Immature natural killer cell (primary cell): ENCODE data around the gene PITX2. TPM values are rescaled to one million over a fixed set of nuclear protein-coding genes. Genes with fewer than 3 reads are reported as not detected.
A peak's percentile ranks its signal among the peaks of the same experiment; 100 is the strongest.

Experiments used
- DNase-seq, 3 donors: peaks; one replicate each; pipeline ENCODE4 v3.0.0; 2022; ENCODE audit warnings: mixed read lengths in 1 of 3
- H3K27ac Mint-ChIP-seq, 6 donors: one replicate each; pipeline ENCODE4 v1.8.0; 2020; ENCODE audit warnings: mixed read lengths in 6 of 6, mild to moderate bottlenecking in 5 of 6, inconsistent platforms in 4 of 6, moderate library complexity in 3 of 6
- H3K27me3 Mint-ChIP-seq, 3 donors: one replicate each; pipeline ENCODE4 v1.8.0; 2020 to 2021; ENCODE audit warnings: low read depth in 3 of 3, mild to moderate bottlenecking in 3 of 3, mixed read lengths in 3 of 3, moderate library complexity in 3 of 3, inconsistent platforms in 1 of 3
- H3K36me3 Mint-ChIP-seq, 3 donors: one replicate each; pipeline ENCODE4 v1.8.0; 2020; ENCODE audit warnings: mixed read lengths in 3 of 3, inconsistent platforms in 2 of 3, mild to moderate bottlenecking in 2 of 3
- H3K4me1 Mint-ChIP-seq, 2 donors: one replicate each; pipeline ENCODE4 v1.8.0; 2020; ENCODE audit warnings: inconsistent platforms in 2 of 2, mild to moderate bottlenecking in 2 of 2, mixed read lengths in 2 of 2, moderate library complexity in 1 of 2
- H3K4me3 Mint-ChIP-seq, 5 donors: one replicate each; pipeline ENCODE4 v1.8.0; 2020; ENCODE audit warnings: mild to moderate bottlenecking in 5 of 5, mixed read lengths in 5 of 5, inconsistent platforms in 3 of 5, moderate library complexity in 3 of 5
- H3K9me3 Mint-ChIP-seq, 6 donors: one replicate each; pipeline ENCODE4 v1.8.0; 2020; ENCODE audit warnings: mild to moderate bottlenecking in 6 of 6, mixed read lengths in 6 of 6, inconsistent platforms in 4 of 6, moderate library complexity in 3 of 6
- polyA plus RNA-seq, 3 donors: library from polyadenylated mRNA; unstranded; fragments of 300-500 nt; fragmentation: Illumina TruSeq; gene quantifications; one replicate each; pipeline ENCODE4 v1.2.3, GENCODE V29; 2021

PITX2 gene
- polyA plus RNA-seq, 3 donors from 2014 or later, result not detected

GRCh38 chr4:110632506-110633357, 9.9 kb upstream of the PITX2 start:
- peaks cover 0 to 10% (median 6%) of the 10 kb centered on the region in 3 donors for H3K36me3 Mint-ChIP-seq
- no peak for DNase-seq
- H3K4me3 Mint-ChIP-seq, result peak overlapping the region in 1 of 5 donors; percentile 27
- H3K27ac Mint-ChIP-seq, result no peak overlapping the region
- peaks cover 0 to 1% of the 10 kb centered on the region in 2 donors for H3K4me1 Mint-ChIP-seq
- peaks cover 38 to 56% (median 49%) of the 10 kb centered on the region in 3 donors for H3K27me3 Mint-ChIP-seq
- H3K9me3 Mint-ChIP-seq, result peaks cover 9 to 54% (median 18%) of the 10 kb centered on the region in 6 donors

GRCh38 chr4:110631584-110632505, 9.0 kb upstream of the PITX2 start:
- H3K27ac Mint-ChIP-seq, result no peak overlapping the region
- H3K27me3 Mint-ChIP-seq, result peaks cover 36 to 59% (median 50%) of the 10 kb centered on the region in 3 donors
- peaks cover 0 to 10% (median 6%) of the 10 kb centered on the region in 3 donors for H3K36me3 Mint-ChIP-seq
- H3K9me3 Mint-ChIP-seq, result peaks cover 6 to 58% (median 17%) of the 10 kb centered on the region in 6 donors
- DNase-seq, result no peak
- H3K4me3 Mint-ChIP-seq, result peak overlapping the region in 1 of 5 donors; percentile 69
- peaks cover 0 to 1% of the 10 kb centered on the region in 2 donors for H3K4me1 Mint-ChIP-seq

GRCh38 chr4:110630688-110631402, 8.0 kb upstream of the PITX2 start:
- Mint-ChIP-seq H3K36me3 (peaks cover 0 to 10% (median 6%) of the 10 kb centered on the region in 3 donors), H3K9me3 (peaks cover 9 to 66% (median 18%) of the 10 kb centered on the region in 6 donors), H3K4me1 (peaks cover 0 to 1% of the 10 kb centered on the region in 2 donors), H3K27ac (no peak overlapping the region), H3K4me3 (peak overlapping the region in 2 of 5 donors; percentile 9 to 44), H3K27me3 (peaks cover 32 to 57% (median 50%) of the 10 kb centered on the region in 3 donors)
- DNase-seq, result no peak

GRCh38 chr4:110629780-110630687, 7.2 kb upstream of the PITX2 start:
- no peak overlapping the region for H3K4me3 Mint-ChIP-seq
- H3K9me3 Mint-ChIP-seq, result peaks cover 8 to 70% (median 16%) of the 10 kb centered on the region in 6 donors
- H3K4me1 Mint-ChIP-seq, result peaks cover 0 to 1% of the 10 kb centered on the region in 2 donors
- peaks cover 0 to 8% (median 6%) of the 10 kb centered on the region in 3 donors for H3K36me3 Mint-ChIP-seq
- DNase-seq, result no peak
- peaks cover 39 to 60% (median 56%) of the 10 kb centered on the region in 3 donors for H3K27me3 Mint-ChIP-seq
- H3K27ac Mint-ChIP-seq, result no peak overlapping the region

GRCh38 chr4:110629214-110629754, 6.4 kb upstream of the PITX2 start:
- H3K27me3 Mint-ChIP-seq, result peaks cover 39 to 62% (median 59%) of the 10 kb centered on the region in 3 donors
- H3K4me1 Mint-ChIP-seq, result peaks cover 0 to 1% of the 10 kb centered on the region in 2 donors
- peaks cover under 1 to 70% (median 16%) of the 10 kb centered on the region in 6 donors for H3K9me3 Mint-ChIP-seq
- no peak overlapping the region for H3K27ac Mint-ChIP-seq
- DNase-seq, result no peak
- peaks cover 0 to under 1% (median 0%) of the 10 kb centered on the region in 3 donors for H3K36me3 Mint-ChIP-seq
- peak overlapping the region in 1 of 5 donors; percentile 28 for H3K4me3 Mint-ChIP-seq

GRCh38 chr4:110628663-110629213, 5.9 kb upstream of the PITX2 start:
- H3K36me3 Mint-ChIP-seq, result no peaks in the 10 kb centered on the region
- H3K4me1 Mint-ChIP-seq, result peaks cover 1 to 3% of the 10 kb centered on the region in 2 donors
- peaks cover 43 to 62% (median 61%) of the 10 kb centered on the region in 3 donors for H3K27me3 Mint-ChIP-seq
- peaks cover 0 to 75% (median 17%) of the 10 kb centered on the region in 6 donors for H3K9me3 Mint-ChIP-seq
- no peak for DNase-seq
- H3K27ac Mint-ChIP-seq, result no peak overlapping the region
- H3K4me3 Mint-ChIP-seq, result peak overlapping the region in 1 of 5 donors; percentile 31

- H3K27me3 Mint-ChIP-seq, result peaks cover 44 to 63% (median 61%) of the 10 kb centered on the region in 3 donors
- H3K4me1 Mint-ChIP-seq, result peaks cover 7 to 9% of the 10 kb centered on the region in 2 donors
- H3K4me3 Mint-ChIP-seq, result peak overlapping the region in 1 of 5 donors; percentile 31
- peaks cover 0 to 75% (median 19%) of the 10 kb centered on the region in 6 donors for H3K9me3 Mint-ChIP-seq
- no peak for DNase-seq
- H3K27ac Mint-ChIP-seq, result no peak overlapping the region
- H3K36me3 Mint-ChIP-seq, result no peaks in the 10 kb centered on the region
Measured at GRCh38 chr4:110627977-110628662, 5.2 kb upstream of the PITX2 start.

- no peak for DNase-seq
- Mint-ChIP-seq H3K36me3 (no peaks in the 10 kb centered on the region), H3K9me3 (peaks cover 0 to 75% (median 18%) of the 10 kb centered on the region in 6 donors), H3K4me3 (no peak overlapping the region), H3K27ac (no peak overlapping the region), H3K4me1 (peaks cover 9 to 11% of the 10 kb centered on the region in 2 donors), H3K27me3 (peaks cover 48 to 62% (median 60%) of the 10 kb centered on the region in 3 donors)
Measured at GRCh38 chr4:110626532-110627153, 3.8 kb upstream of the PITX2 start.

GRCh38 chr4:110625576-110626257, 2.8 kb upstream of the PITX2 start:
- Mint-ChIP-seq H3K4me1 (peaks cover 12 to 15% of the 10 kb centered on the region in 2 donors), H3K9me3 (peaks cover 0 to 71% (median 18%) of the 10 kb centered on the region in 6 donors), H3K27ac (no peak overlapping the region), H3K27me3 (peaks cover 47 to 61% (median 58%) of the 10 kb centered on the region in 3 donors), H3K4me3 (no peak overlapping the region), H3K36me3 (no peaks in the 10 kb centered on the region)
- no peak for DNase-seq

GRCh38 chr4:110624904-110625494, 2.1 kb upstream of the PITX2 start:
- no peak for DNase-seq
- Mint-ChIP-seq H3K27ac (no peak overlapping the region), H3K36me3 (no peaks in the 10 kb centered on the region), H3K27me3 (peaks cover 45 to 59% (median 59%) of the 10 kb centered on the region in 3 donors), H3K4me1 (peaks cover 16 to 19% of the 10 kb centered on the region in 2 donors), H3K9me3 (peaks cover 0 to 69% (median 18%) of the 10 kb centered on the region in 6 donors), H3K4me3 (no peak overlapping the region)
